MCF 10A (cell line): ENCODE measurements around the gene RASGRP4. TPM values are rescaled to one million over a fixed set of nuclear protein-coding genes. Genes with fewer than 3 reads are reported as not detected.
"Not testable (repeated sequence)": the region's sequence is repeated elsewhere in the genome, so short reads cannot be mapped to it uniquely, and the experiment has no call there.

Experiments used
- BruUV-seq: library from RNA; stranded (reverse); fragments of 400-500 nt; replicated peaks from 2 replicates; lab custom pipeline; 2021; lab: Mats Ljungman, UMichigan
- CTCF ChIA-PET: fragments of 300-600 bp; sonication (Branson Sonifier 250); formaldehyde crosslinking; extraction: SDS; loops from one replicate; lab custom pipeline; 2021; ENCODE audit warnings: antibody characterized with exemption, inconsistent platforms; lab: Yijun Ruan, JAX
- POLR2A ChIA-PET: fragments of 300-600, 350-650 bp; sonication (Branson Sonifier 250); formaldehyde crosslinking; extraction: SDS; loops from one replicate; lab custom pipeline; 2020; ENCODE audit warnings: antibody characterized with exemption, inconsistent platforms; lab: Yijun Ruan, JAX
- DNase-seq: peaks from one replicate; pipeline ENCODE4 v3.0.0-alpha.2; 2018; ENCODE audit not compliant: unreplicated experiment
- H3K27ac Mint-ChIP-seq: one replicate; pipeline ENCODE4 v1.8.0; 2022; ENCODE audit warnings: mild to moderate bottlenecking, low read depth, mixed read lengths; ENCODE audit not compliant: unreplicated experiment
- H3K27me3 Mint-ChIP-seq: one replicate; pipeline ENCODE4 v1.8.0; 2022; ENCODE audit warnings: mixed read lengths; ENCODE audit not compliant: insufficient read depth, unreplicated experiment
- H3K36me3 Mint-ChIP-seq: one replicate; pipeline ENCODE4 v1.8.0; 2022; ENCODE audit warnings: mild to moderate bottlenecking, moderate library complexity, mixed read lengths; ENCODE audit not compliant: insufficient read depth, unreplicated experiment
- H3K4me1 Mint-ChIP-seq: one replicate; pipeline ENCODE4 v1.8.0; 2022; ENCODE audit warnings: mixed read lengths; ENCODE audit not compliant: insufficient read depth, unreplicated experiment
- H3K4me3 Mint-ChIP-seq: one replicate; pipeline ENCODE4 v1.8.0; 2022; ENCODE audit warnings: mild to moderate bottlenecking, moderate library complexity, mixed read lengths; ENCODE audit not compliant: unreplicated experiment
- H3K9me3 Mint-ChIP-seq: one replicate; pipeline ENCODE4 v1.8.0; 2022; ENCODE audit warnings: mixed read lengths; ENCODE audit not compliant: unreplicated experiment
- intact Hi-C: fragments of 100-400 bp; cut with micrococcal nuclease; formaldehyde crosslinking; loops from 2 replicates; pipeline ENCODE4 v1.14.1; 2022
- total RNA-seq: library from RNA; stranded (reverse); gene quantifications from 2 replicates; pipeline ENCODE4 v1.2.3, GENCODE V29; 2022
- TF ChIP-seq, protein P1 (sequence below): fragments of 200-600 bp; IDR thresholded peaks from one replicate; pipeline ENCODE4 v1.8.0; 2022; ENCODE audit warnings: antibody characterized with exemption, mild to moderate bottlenecking; ENCODE audit not compliant: unreplicated experiment

RASGRP4 gene
- total RNA-seq, 1 experiment from 2014 or later: not detected

DNA sequence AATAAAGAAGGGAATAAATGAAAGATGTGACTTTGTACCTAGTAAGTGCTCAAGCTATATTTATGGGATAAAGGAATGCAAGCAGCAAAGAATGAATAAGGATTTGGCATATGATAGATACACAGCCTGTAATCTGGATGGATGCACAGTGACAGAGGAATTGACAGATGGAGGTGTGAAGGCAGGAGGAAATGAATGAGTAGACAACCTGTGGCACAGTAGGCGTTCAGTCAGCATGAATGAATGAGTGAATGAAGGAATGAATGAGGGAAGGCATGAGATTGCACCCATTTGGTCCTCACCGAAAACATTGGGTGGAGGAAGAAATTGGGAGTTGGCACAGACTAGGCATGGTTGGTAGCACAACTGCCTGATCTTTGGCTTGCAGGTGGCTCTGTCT, 56.4 kb downstream of the RASGRP4 start:
- intact Hi-C loops: no loop called here
- Mint-ChIP-seq H3K4me3 (no peak overlapping the region), H3K27ac (no peak overlapping the region), H3K27me3 (no peaks in the 10 kb centered on the region), H3K4me1 (no peaks in the 10 kb centered on the region), H3K36me3 (peaks cover 3% of the 10 kb centered on the region), H3K9me3 (no peaks in the 10 kb centered on the region)
- BruUV-seq: no TSS peak
- ChIA-PET POLR2A (no interaction called here), CTCF (interaction anchor here (1.1 kb wide), 1 partner anchor 34 kb away, joined by 3 read pairs; the partner anchor contains the start of gene CATSPERG)
- TF ChIP-seq, protein P1, sequence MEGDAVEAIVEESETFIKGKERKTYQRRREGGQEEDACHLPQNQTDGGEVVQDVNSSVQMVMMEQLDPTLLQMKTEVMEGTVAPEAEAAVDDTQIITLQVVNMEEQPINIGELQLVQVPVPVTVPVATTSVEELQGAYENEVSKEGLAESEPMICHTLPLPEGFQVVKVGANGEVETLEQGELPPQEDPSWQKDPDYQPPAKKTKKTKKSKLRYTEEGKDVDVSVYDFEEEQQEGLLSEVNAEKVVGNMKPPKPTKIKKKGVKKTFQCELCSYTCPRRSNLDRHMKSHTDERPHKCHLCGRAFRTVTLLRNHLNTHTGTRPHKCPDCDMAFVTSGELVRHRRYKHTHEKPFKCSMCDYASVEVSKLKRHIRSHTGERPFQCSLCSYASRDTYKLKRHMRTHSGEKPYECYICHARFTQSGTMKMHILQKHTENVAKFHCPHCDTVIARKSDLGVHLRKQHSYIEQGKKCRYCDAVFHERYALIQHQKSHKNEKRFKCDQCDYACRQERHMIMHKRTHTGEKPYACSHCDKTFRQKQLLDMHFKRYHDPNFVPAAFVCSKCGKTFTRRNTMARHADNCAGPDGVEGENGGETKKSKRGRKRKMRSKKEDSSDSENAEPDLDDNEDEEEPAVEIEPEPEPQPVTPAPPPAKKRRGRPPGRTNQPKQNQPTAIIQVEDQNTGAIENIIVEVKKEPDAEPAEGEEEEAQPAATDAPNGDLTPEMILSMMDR: no peak
- no peak for DNase-seq

DNA sequence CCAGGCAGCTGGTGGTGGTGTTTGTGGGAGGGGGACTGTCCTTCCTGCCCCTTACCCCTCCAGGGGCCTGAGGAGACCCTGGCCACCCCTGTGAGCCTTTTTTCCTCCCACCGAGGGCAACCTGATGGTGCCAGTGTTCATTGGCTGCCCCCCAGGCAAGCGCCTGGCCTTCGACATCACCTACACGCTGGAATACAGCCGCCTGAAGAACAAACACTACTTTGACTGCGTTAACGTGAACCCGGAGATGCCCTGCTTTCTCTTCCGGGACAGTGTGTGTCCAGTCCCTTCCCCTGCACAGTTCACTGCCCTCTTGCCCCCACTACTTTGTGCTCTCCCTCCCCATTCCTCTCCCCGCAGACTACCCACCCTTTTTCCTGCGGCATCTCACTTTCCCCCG, 59.0 kb downstream of the RASGRP4 start:
- no peaks in the 10 kb centered on the region for H3K9me3 Mint-ChIP-seq
- no peaks in the 10 kb centered on the region for H3K36me3 Mint-ChIP-seq
- no TSS peak for BruUV-seq
- H3K27ac Mint-ChIP-seq: no peak overlapping the region
- intact Hi-C loops: no loop called here
- TF ChIP-seq, protein P1: no peak
- no peak overlapping the region for H3K4me3 Mint-ChIP-seq
- ChIA-PET CTCF (interaction anchor here (0.5 to 1.3 kb wide), 4 partner anchors 25 to 132 kb away, joined by 3 to 4 read pairs (median 3); partner anchors contain the start of gene CATSPERG), POLR2A (interaction anchor here (0.9 kb wide), 1 partner anchor 62 kb away, joined by 3 read pairs; the partner anchor contains the start of gene C19orf33)
- H3K27me3 Mint-ChIP-seq: no peaks in the 10 kb centered on the region
- DNase-seq: no peak
- H3K4me1 Mint-ChIP-seq: no peaks in the 10 kb centered on the region

DNA sequence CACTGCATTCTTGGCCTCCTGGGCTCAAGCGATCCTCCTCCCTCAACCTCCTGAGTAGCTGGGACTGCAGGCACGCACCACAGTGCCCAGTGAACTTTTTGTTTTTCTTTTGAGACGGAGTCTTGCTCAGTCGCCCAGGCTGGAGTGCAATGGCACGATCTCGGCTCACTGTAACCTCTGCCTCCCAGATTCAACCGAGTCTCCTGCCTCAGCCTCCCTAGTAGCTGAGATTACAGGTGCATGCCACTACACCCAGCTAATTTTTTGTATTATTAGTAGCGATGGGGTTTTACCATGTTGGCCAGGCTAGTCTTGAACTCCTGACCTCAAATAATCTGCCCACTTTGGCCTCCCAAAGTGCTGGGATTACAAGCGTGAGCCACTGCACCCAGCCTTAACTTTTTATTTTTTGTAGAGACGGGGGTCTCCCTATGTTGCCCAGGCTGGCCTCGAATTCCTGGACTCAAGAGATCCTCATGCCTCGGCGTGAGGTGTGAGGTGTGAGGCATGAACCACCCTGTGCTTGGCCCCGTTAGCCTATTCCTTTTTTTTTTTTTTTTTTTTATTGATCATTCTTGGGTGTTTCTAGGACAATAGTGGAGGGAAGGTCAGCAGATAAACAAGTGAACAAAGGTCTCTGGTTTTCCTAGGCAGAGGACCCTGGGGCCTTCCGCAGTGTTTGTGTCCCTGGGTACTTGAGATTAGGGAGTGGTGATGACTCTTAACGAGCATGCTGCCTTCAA, 62.9 kb downstream of the RASGRP4 start:
- BruUV-seq, H3K9me3 Mint-ChIP-seq, CTCF ChIA-PET, H3K27ac Mint-ChIP-seq, intact Hi-C loops, DNase-seq, H3K36me3 Mint-ChIP-seq, H3K4me1 Mint-ChIP-seq: not testable (repeated sequence)
- POLR2A ChIA-PET: interaction anchor here (1.0 to 1.4 kb wide), 3 partner anchors 12 to 24 kb away, joined by 3 to 13 read pairs (median 5); partner anchors contain the start of gene PSMD8
- H3K4me3 Mint-ChIP-seq: peak overlapping the region; percentile 80
- peaks cover 24% of the 10 kb centered on the region for H3K27me3 Mint-ChIP-seq

DNA sequence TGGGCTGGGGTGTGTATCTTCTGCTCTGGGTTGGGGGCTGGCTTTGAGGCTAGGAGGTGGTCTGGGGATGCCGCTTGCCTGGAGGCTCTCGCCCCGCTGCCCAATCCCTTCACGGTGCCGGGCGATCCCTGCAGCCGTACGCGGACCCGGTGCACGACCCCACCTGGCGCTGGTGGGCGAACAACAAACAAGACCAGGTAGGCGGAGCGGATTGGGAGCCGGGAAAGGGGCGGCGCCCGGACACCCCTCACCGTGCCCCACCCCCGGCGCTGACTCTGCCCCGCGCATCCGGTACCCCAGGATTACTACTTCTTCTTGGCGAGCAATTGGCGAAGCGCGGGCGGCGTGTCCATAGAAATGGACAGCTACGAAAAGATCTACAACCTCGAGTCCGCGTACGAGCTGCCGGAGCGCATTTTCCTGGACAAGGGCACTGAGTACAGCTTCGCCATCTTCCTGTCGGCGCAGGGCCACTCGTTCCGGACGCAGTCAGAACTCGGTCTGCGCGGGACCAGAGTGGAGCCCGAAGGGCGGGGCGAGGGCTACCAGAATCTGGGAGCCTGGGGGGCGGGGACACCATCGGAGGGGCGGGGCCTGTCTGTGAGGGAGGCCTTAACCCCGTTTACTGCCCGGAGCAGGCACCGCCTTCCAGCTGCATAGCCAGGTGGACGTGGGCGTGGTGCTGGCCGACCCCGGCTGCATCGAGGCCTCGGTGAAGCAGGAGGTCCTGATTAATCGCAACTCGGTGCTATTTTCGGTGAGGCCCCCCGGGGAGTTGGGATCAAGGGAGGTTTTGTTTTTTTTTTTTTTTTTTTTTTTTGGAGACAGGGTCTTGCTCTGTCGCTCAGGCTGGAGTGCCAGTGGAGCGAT, 63.7 kb downstream of the RASGRP4 start:
- Mint-ChIP-seq H3K4me1 (no peaks in the 10 kb centered on the region), H3K27me3 (peaks cover 24% of the 10 kb centered on the region), H3K27ac (no peak overlapping the region), H3K36me3 (no peaks in the 10 kb centered on the region), H3K4me3 (peak overlapping the region; percentile 80), H3K9me3 (no peaks in the 10 kb centered on the region)
- ChIA-PET CTCF (interaction anchor here (0.7 kb wide), 1 partner anchor 25 kb away, joined by 3 read pairs; no protein-coding TSS in a partner anchor), POLR2A (interaction anchor here (1.0 to 1.4 kb wide), 6 partner anchors 13 to 97 kb away, joined by 3 to 13 read pairs (median 5); partner anchors contain the start of genes C19orf33, CATSPERG and PSMD8)
- no TSS peak for BruUV-seq
- peak; percentile 70 for DNase-seq
- intact Hi-C loops: no loop called here
- TF ChIP-seq, protein P1: no peak
